PFSK-1 (cell line): Measurements from ENCODE around the gene BRINP3.

Source experiments
- FOXP2 ChIP-seq: optimal IDR thresholded peaks from 2 replicates; pipeline ENCODE3; 2011; ENCODE audit warnings: borderline replicate concordance, control low read depth, inconsistent platforms; ENCODE audit not compliant: insufficient read depth; ENCODE audit errors: extremely low read length, extremely low read depth
- POLR2AphosphoS5 ChIP-seq: IDR thresholded peaks from 2 replicates; pipeline ENCODE4 v1.6.1; 2012; ENCODE audit warnings: low read depth, mild to moderate bottlenecking, control low read depth, low read length, moderate library complexity
- SIN3A ChIP-seq: IDR thresholded peaks from 2 replicates; pipeline ENCODE4 v1.6.1; 2012; ENCODE audit warnings: mild to moderate bottlenecking, low read length, moderate library complexity, borderline replicate concordance; ENCODE audit not compliant: insufficient read depth
- TAF1 ChIP-seq: IDR thresholded peaks from 2 replicates; pipeline ENCODE4 v1.6.1; 2012; ENCODE audit warnings: low read length, control low read depth, borderline replicate concordance; ENCODE audit not compliant: insufficient read depth
- TF ChIP-seq, protein P1 (sequence below), 2 experiments: IDR thresholded peaks; 2 replicates each; pipeline versions ENCODE4 v1.6.1 to v1.8.0; 2011 to 2012; ENCODE audit warnings: low read depth in 2 of 2, low read length in 2 of 2, control low read depth in 1 of 2, inconsistent platforms in 1 of 2, mild to moderate bottlenecking in 1 of 2, moderate library complexity in 1 of 2; ENCODE audit not compliant: insufficient read depth in 1 of 2

Gene BRINP3

DNA sequence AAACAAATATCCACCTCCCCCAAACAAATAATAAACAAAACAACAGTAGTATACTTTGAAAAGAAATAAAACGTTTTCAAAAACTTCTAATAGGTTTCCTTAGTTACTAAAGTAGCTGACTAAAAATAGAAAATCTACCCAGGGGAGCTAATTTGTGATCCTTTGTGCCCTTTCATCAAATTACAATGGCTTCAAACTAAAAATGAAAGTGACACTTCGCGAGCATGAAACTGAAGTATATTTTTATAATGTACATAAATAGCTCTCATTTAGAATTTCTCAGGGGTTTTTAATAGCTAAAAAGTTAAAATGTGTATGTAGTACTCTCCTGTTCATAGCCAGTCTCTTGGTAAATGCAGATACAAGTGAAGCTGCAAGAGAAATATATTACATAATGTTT, 78.4 kb downstream of the BRINP3 start:
- no peak for TF ChIP-seq TAF1
- TF ChIP-seq SIN3A, result no peak
- no peak for TF ChIP-seq POLR2AphosphoS5
- TF ChIP-seq, protein P1, sequence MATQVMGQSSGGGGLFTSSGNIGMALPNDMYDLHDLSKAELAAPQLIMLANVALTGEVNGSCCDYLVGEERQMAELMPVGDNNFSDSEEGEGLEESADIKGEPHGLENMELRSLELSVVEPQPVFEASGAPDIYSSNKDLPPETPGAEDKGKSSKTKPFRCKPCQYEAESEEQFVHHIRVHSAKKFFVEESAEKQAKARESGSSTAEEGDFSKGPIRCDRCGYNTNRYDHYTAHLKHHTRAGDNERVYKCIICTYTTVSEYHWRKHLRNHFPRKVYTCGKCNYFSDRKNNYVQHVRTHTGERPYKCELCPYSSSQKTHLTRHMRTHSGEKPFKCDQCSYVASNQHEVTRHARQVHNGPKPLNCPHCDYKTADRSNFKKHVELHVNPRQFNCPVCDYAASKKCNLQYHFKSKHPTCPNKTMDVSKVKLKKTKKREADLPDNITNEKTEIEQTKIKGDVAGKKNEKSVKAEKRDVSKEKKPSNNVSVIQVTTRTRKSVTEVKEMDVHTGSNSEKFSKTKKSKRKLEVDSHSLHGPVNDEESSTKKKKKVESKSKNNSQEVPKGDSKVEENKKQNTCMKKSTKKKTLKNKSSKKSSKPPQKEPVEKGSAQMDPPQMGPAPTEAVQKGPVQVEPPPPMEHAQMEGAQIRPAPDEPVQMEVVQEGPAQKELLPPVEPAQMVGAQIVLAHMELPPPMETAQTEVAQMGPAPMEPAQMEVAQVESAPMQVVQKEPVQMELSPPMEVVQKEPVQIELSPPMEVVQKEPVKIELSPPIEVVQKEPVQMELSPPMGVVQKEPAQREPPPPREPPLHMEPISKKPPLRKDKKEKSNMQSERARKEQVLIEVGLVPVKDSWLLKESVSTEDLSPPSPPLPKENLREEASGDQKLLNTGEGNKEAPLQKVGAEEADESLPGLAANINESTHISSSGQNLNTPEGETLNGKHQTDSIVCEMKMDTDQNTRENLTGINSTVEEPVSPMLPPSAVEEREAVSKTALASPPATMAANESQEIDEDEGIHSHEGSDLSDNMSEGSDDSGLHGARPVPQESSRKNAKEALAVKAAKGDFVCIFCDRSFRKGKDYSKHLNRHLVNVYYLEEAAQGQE (IDR thresholded peaks at IDR 0.05; ENCODE audit: insufficient read depth in 1 of 2, low read depth in 2 of 2, low read length in 2 of 2), result no peak
- TF ChIP-seq FOXP2, result no peak

DNA sequence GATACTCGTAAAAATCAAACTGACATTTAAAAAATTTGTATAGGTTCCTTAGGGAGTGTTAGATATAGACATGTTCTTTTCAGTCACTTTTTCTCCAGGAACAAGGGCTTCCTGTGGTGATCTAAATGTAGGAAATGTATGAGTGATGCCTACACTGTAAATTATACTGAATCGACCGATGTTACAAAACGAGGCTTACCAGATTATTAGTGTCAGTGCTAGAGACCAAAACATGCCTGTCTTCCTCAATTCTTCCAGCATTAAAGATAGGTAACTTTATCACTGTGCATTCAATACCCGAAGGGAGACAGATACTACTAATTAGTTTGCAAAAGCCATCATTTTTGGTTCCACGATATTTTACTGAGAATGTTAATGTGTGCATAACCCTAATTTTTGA, 86.1 kb downstream of the BRINP3 start:
- TF ChIP-seq TAF1 (no peak), SIN3A (no peak), POLR2AphosphoS5 (no peak), FOXP2 (no peak)
- TF ChIP-seq, protein P1 (IDR thresholded peaks at IDR 0.05; ENCODE audit: insufficient read depth in 1 of 2, low read depth in 2 of 2, low read length in 2 of 2), result no peak

DNA sequence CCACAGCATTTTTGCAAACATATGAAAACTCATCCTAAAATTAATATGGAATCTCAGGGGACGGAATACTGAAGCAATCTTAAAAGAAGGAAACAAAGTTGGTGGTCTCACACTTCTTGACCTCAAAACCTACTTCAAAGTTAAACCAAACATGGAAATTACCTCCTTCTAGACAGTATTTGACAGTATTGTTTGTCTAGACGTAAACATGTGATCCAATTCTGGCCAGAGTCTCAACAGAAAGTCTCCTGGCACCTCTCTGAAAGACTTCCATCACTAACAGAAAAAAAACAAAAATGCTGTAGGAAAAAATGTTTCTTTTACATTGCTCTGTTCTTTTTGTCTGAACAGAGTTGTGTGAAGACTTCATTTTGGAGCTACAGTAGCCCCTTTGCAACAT, 99.7 kb downstream of the BRINP3 start:
- TF ChIP-seq, protein P1 (IDR thresholded peaks at IDR 0.05; ENCODE audit: insufficient read depth in 1 of 2, low read depth in 2 of 2, low read length in 2 of 2), result no peak
- TF ChIP-seq SIN3A (no peak), POLR2AphosphoS5 (no peak), FOXP2 (no peak), TAF1 (no peak)

DNA sequence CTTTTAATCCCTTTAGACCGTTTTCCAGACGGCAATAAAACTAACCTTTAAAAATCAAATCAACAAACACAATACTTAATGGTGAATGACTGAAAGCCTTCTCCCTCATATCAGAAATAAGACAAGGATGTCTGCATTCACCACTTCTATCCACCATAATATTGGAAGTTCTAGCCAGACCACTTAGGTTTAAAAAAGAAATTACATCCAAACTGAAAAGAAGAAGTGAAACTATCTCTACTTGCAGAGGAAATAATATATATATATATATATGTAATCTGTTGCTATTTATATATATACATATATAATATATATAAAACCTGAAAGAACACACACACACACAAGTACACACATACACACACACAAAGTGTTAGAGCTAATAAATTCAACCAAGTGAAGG, 100.4 kb downstream of the BRINP3 start:
- TF ChIP-seq POLR2AphosphoS5 (no peak), TAF1 (no peak), FOXP2 (no peak), SIN3A (no peak)
- TF ChIP-seq, protein P1 (IDR thresholded peaks at IDR 0.05; ENCODE audit: insufficient read depth in 1 of 2, low read depth in 2 of 2, low read length in 2 of 2), result no peak

DNA sequence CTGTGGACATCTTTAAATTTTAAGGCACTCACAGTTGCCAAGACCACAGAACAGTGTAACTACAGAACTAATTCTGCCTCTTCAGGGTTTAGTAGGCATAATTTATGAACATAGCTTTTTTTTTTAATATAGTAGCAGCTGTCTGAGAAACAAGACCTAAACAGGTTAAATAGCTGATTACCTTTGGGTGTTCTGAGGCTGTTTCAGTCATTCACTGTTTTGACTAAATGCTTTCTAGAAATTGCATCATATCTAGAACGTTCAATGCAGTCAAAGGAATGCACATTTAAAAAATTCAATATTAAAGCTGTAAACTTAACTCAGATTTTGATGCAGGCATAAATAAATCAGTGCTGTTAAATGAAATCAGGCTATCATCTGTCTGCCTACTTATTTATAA, 101.6 kb downstream of the BRINP3 start:
- TF ChIP-seq TAF1, result no peak
- TF ChIP-seq, protein P1 (IDR thresholded peaks at IDR 0.05; ENCODE audit: insufficient read depth in 1 of 2, low read depth in 2 of 2, low read length in 2 of 2), result no peak
- no peak for TF ChIP-seq POLR2AphosphoS5
- no peak for TF ChIP-seq SIN3A
- no peak for TF ChIP-seq FOXP2
